GM19324 (cell line): Measurements from ENCODE around the gene IGSF6.
"Not testable (repeated sequence)": the region's sequence is repeated elsewhere in the genome, so short reads cannot be mapped to it uniquely, and the experiment has no call there.

Experiments used
- ATAC-seq: cut with Tn5 transposase; IDR thresholded peaks from one replicate; pipeline ENCODE4 v1.9.1; 2021; ENCODE audit warnings: mild to moderate bottlenecking, moderate library complexity; ENCODE audit not compliant: unreplicated experiment, low FRiP score

The IGSF6 gene

GRCh38 chr16:21654466-21654865 lies 2.1 kb upstream of the IGSF6 start:
- ATAC-seq = no peak

GRCh38 chr16:21653571-21653970 lies 1.2 kb upstream of the IGSF6 start:
- ATAC-seq = no peak

- no peak for ATAC-seq
Observed at GRCh38 chr16:21651515-21651914, 893 bp downstream of the IGSF6 start.

- ATAC-seq = no peak
Observed at GRCh38 chr16:21650521-21650920, 1.9 kb downstream of the IGSF6 start.

- not testable (repeated sequence) for ATAC-seq
Observed at GRCh38 chr16:21649826-21650406, 2.5 kb downstream of the IGSF6 start.

- peak; percentile 4 for ATAC-seq
Observed at GRCh38 chr16:21647562-21648164, 4.7 kb downstream of the IGSF6 start.

- ATAC-seq = peak; percentile 93
Observed at GRCh38 chr16:21646721-21647561, 5.5 kb downstream of the IGSF6 start.

GRCh38 chr16:21646091-21646490 lies 6.3 kb downstream of the IGSF6 start:
- ATAC-seq = no peak

GRCh38 chr16:21645261-21645721 lies 7.1 kb downstream of the IGSF6 start:
- no peak for ATAC-seq

GRCh38 chr16:21644674-21645073 lies 7.7 kb downstream of the IGSF6 start:
- ATAC-seq = no peak

GRCh38 chr16:21643785-21644184 lies 8.6 kb downstream of the IGSF6 start:
- ATAC-seq = no peak

GRCh38 chr16:21642861-21643260 lies 9.5 kb downstream of the IGSF6 start:
- no peak for ATAC-seq

- no peak for ATAC-seq
Observed at GRCh38 chr16:21641916-21642315, 10.5 kb downstream of the IGSF6 start.

- no peak for ATAC-seq
Observed at GRCh38 chr16:21639493-21639892, 12.9 kb downstream of the IGSF6 start.

- no peak for ATAC-seq
Observed at GRCh38 chr16:21638573-21638975, 13.8 kb downstream of the IGSF6 start.

GRCh38 chr16:21637032-21637968 lies 15.1 kb downstream of the IGSF6 start:
- ATAC-seq = no peak

- ATAC-seq = not testable (repeated sequence)
Observed at GRCh38 chr16:21635694-21636093, 16.7 kb downstream of the IGSF6 start.

GRCh38 chr16:21634216-21634615 lies 18.2 kb downstream of the IGSF6 start:
- no peak for ATAC-seq

GRCh38 chr16:21631951-21632575 lies 20.3 kb downstream of the IGSF6 start:
- ATAC-seq = not testable (repeated sequence)

- ATAC-seq = not testable (repeated sequence)
Observed at GRCh38 chr16:21631376-21631775, 21.0 kb downstream of the IGSF6 start.
